ENCODE data around the gene SETD4. TPM values are rescaled to one million over a fixed set of nuclear protein-coding genes. Genes with fewer than 3 reads are reported as not detected.
A peak's percentile ranks its signal among the peaks of the same experiment; 100 is the strongest.

The SETD4 gene
- total RNA-seq, 1 experiment from 2014 or later, result 22.7 TPM

- peak overlapping the region; percentile 87 for H3K4me2 ChIP-seq (ENCODE audit: low read length)
- H3K4me3 ChIP-seq (replicated peaks in 1 of 2; ENCODE audit: low read depth in 1 of 2, low read length in 2 of 2), result peak overlapping the region; percentile 91 to 99; a peak in 2 of 4 replicates
- H3K79me2 ChIP-seq (ENCODE audit: insufficient read depth, low read length), result peaks cover 30% of the 10 kb centered on the region
- no peaks in the 10 kb centered on the region for H3K9me2 ChIP-seq (ENCODE audit: insufficient read depth)
- ChIA-PET RAD21 (ENCODE audit: low non-redundant PET in 1 of 2, low total read pairs in 2 of 2, uncharacterized antibody in 2 of 2, unreplicated experiment in 2 of 2) (no interaction called here), POLR2A (no interaction called here), CTCF (no interaction called here)
- no peak overlapping the region for H3K9ac ChIP-seq (ENCODE audit: low read length)
- H3K27ac ChIP-seq (ENCODE audit: low read depth, low read length), result no peak overlapping the region; the same call in 1 of the 2 replicates
- H3K4me1 ChIP-seq (ENCODE audit: control insufficient read depth in 1 of 2, insufficient read depth in 2 of 2, low read length in 2 of 2), result peaks cover 16 to 17% of the 10 kb centered on the region in 2 experiments; a peak in 3 of 4 replicates
- peaks cover 13 to 16% of the 10 kb centered on the region in 2 experiments; a peak in 2 of 4 replicates for H3K36me3 ChIP-seq (ENCODE audit: control insufficient read depth in 1 of 2, insufficient read depth in 2 of 2, low read length in 2 of 2)
- DNase-seq (ENCODE audit: low read depth, low spot score) (no peak), ATAC-seq (no peak)
- no TSS peak for BruUV-seq (replicated peaks)
- H2AFZ ChIP-seq (ENCODE audit: low read depth, low read length, poor library complexity, severe bottlenecking), result no peak overlapping the region
- intact Hi-C loops (cut with micrococcal nuclease), result loop anchor here (5.0 kb wide), 1 partner anchor 51 kb away; no protein-coding TSS in a partner anchor
- no peaks in the 10 kb centered on the region for H3K27me3 ChIP-seq (ENCODE audit: insufficient read depth, low read length)
- TF ChIP-seq YY1 (IDR thresholded peaks at IDR 0.05; ENCODE audit: extremely low read depth, insufficient replicate concordance, low read depth, low read length) (no peak), RAD21 (IDR thresholded peaks at IDR 0.05; ENCODE audit: low read depth) (no peak), ZBTB33 (IDR thresholded peaks at IDR 0.05; ENCODE audit: extremely low read depth, insufficient replicate concordance, low read length) (no peak), SP1 (IDR thresholded peaks at IDR 0.05; ENCODE audit: low read depth) (no peak)
- H4K20me1 ChIP-seq (ENCODE audit: insufficient read depth), result no peaks in the 10 kb centered on the region
- no peaks in the 10 kb centered on the region for H3K9me3 ChIP-seq (ENCODE audit: control insufficient read depth in 1 of 2, insufficient read depth in 1 of 2, low read depth in 1 of 2, low read length in 2 of 2)
Measured at GRCh38 chr21:36061445-36061844, 1.1 kb upstream of the SETD4 start.

- no peak for TF ChIP-seq ELF1 (IDR thresholded peaks at IDR 0.05; ENCODE audit: borderline replicate concordance, low read depth)
- TF ChIP-seq EZH2phosphoT487 (IDR thresholded peaks at IDR 0.05; ENCODE audit: borderline replicate concordance), result no peak
- TF ChIP-seq ZBTB33 (IDR thresholded peaks at IDR 0.05; ENCODE audit: extremely low read depth, insufficient replicate concordance, low read length), result no peak
- TF ChIP-seq FOSL1 (IDR thresholded peaks at IDR 0.05; ENCODE audit: low read depth), result no peak
- no peak for TF ChIP-seq SP1 (IDR thresholded peaks at IDR 0.05; ENCODE audit: low read depth)
- ChIA-PET POLR2A (interaction anchor here (0.7 to 1.8 kb wide), 4 partner anchors 9 to 37 kb away, joined by 3 to 5 read pairs (median 4); no protein-coding TSS in a partner anchor), CTCF (interaction anchor here (0.8 to 1.0 kb wide), 4 partner anchors 23 to 64 kb away, joined by 3 to 4 read pairs (median 4); no protein-coding TSS in a partner anchor), RAD21 (ENCODE audit: low non-redundant PET in 1 of 2, low total read pairs in 2 of 2, uncharacterized antibody in 2 of 2, unreplicated experiment in 2 of 2) (no interaction called here)
- H3K9ac ChIP-seq (ENCODE audit: low read length), result peak overlapping the region; percentile 84
- peaks cover 33% of the 10 kb centered on the region for H3K79me2 ChIP-seq (ENCODE audit: insufficient read depth, low read length)
- no peaks in the 10 kb centered on the region for H3K9me3 ChIP-seq (ENCODE audit: control insufficient read depth in 1 of 2, insufficient read depth in 1 of 2, low read depth in 1 of 2, low read length in 2 of 2)
- TSS peak; percentile 54 for BruUV-seq (replicated peaks)
- ATAC-seq, result peak; percentile 64
- no peaks in the 10 kb centered on the region for H3K27me3 ChIP-seq (ENCODE audit: insufficient read depth, low read length)
- peak overlapping the region; percentile 91 to 99 for H3K4me3 ChIP-seq (replicated peaks in 1 of 2; ENCODE audit: low read depth in 1 of 2, low read length in 2 of 2)
- peak overlapping the region; percentile 87 for H3K4me2 ChIP-seq (ENCODE audit: low read length)
- peaks cover 11 to 13% of the 10 kb centered on the region in 2 experiments; a peak in 3 of 4 replicates for H3K4me1 ChIP-seq (ENCODE audit: control insufficient read depth in 1 of 2, insufficient read depth in 2 of 2, low read length in 2 of 2)
- no peak overlapping the region for H2AFZ ChIP-seq (ENCODE audit: low read depth, low read length, poor library complexity, severe bottlenecking)
- no peak for DNase-seq (ENCODE audit: low read depth, low spot score)
- peak overlapping the region; percentile 98 for H3K27ac ChIP-seq (ENCODE audit: low read depth, low read length)
- intact Hi-C loops (cut with micrococcal nuclease), result loop anchor here (5.0 kb wide), 1 partner anchor 53 kb away; no protein-coding TSS in a partner anchor
- peaks cover 29 to 33% of the 10 kb centered on the region in 2 experiments for H3K36me3 ChIP-seq (ENCODE audit: control insufficient read depth in 1 of 2, insufficient read depth in 2 of 2, low read length in 2 of 2)
- no peaks in the 10 kb centered on the region for H4K20me1 ChIP-seq (ENCODE audit: insufficient read depth)
- no peaks in the 10 kb centered on the region for H3K9me2 ChIP-seq (ENCODE audit: insufficient read depth)
Measured at GRCh38 chr21:36059823-36060158, 535 bp downstream of the SETD4 start.
